NB4 (cell line): Measurements from ENCODE around the gene EDNRB.

ENCODE experiments used
- DNase-seq: peaks from one replicate; pipeline ENCODE4 v3.0.0; 2010; ENCODE audit warnings: low read depth
- H3K4me3 ChIP-seq: one replicate; pipeline ENCODE4 v1.5.1; 2011; ENCODE audit warnings: mild to moderate bottlenecking, low read depth, low read length, moderate library complexity
- CTCF ChIP-seq: IDR thresholded peaks from one replicate; pipeline ENCODE4 v1.5.1; 2012; ENCODE audit warnings: low read depth, low read length
- MAX ChIP-seq: IDR thresholded peaks from 2 replicates; pipeline ENCODE4 v1.6.1; 2011; ENCODE audit warnings: low read depth, low read length
- MYC ChIP-seq: IDR thresholded peaks from 2 replicates; pipeline ENCODE4 v1.6.1; 2011; ENCODE audit warnings: low read depth, low read length
- POLR2A ChIP-seq: IDR thresholded peaks from 2 replicates; pipeline ENCODE4 v1.6.1; 2011; ENCODE audit warnings: mild to moderate bottlenecking; ENCODE audit not compliant: insufficient read length; ENCODE audit errors: extremely low read depth

Gene EDNRB

GRCh38 chr13:77930430-77930829, 11.8 kb upstream of the EDNRB start:
- no peak for DNase-seq
- no peak overlapping the region for H3K4me3 ChIP-seq
- TF ChIP-seq MAX (no peak), CTCF (no peak), MYC (no peak), POLR2A (no peak)

- TF ChIP-seq MYC (no peak), POLR2A (no peak), CTCF (no peak)
- DNase-seq: peak; percentile 87
- H3K4me3 ChIP-seq: no peak overlapping the region
Observed at GRCh38 chr13:77928909-77929308, 10.3 kb upstream of the EDNRB start.

GRCh38 chr13:77925616-77926015, 7.0 kb upstream of the EDNRB start:
- no peak for DNase-seq
- TF ChIP-seq MAX (no peak), MYC (no peak), CTCF (no peak), POLR2A (no peak)
- H3K4me3 ChIP-seq: no peak overlapping the region

GRCh38 chr13:77919921-77920294, 1.3 kb upstream of the EDNRB start:
- H3K4me3 ChIP-seq: peak overlapping the region; percentile 51
- TF ChIP-seq POLR2A: no peak
- TF ChIP-seq MYC: no peak
- no peak for TF ChIP-seq CTCF
- TF ChIP-seq MAX: no peak
- no peak for DNase-seq

- H3K4me3 ChIP-seq: peak overlapping the region; percentile 51
- peak; percentile 47 for DNase-seq
- TF ChIP-seq MAX: no peak
- no peak for TF ChIP-seq MYC
- TF ChIP-seq CTCF: no peak
- no peak for TF ChIP-seq POLR2A
Observed at GRCh38 chr13:77919246-77919920, 752 bp upstream of the EDNRB start.

- H3K4me3 ChIP-seq: no peak overlapping the region
- no peak for TF ChIP-seq POLR2A
Observed at GRCh38 chr13:77916488-77916887, 2.1 kb downstream of the EDNRB start.

More at GRCh38 chr13:77916488-77916887, 2.1 kb downstream of the EDNRB start:
- no peak for DNase-seq
